Spleen (tissue), 7 donors: ENCODE measurements around the gene MLXIPL.

ENCODE experiments used
- CTCF ChIP-seq, 11 experiments: fragments of 200-600 bp in 7 of 11; fragments of 450-650 bp in 4 of 11; sonication (generic) in 4 of 11; IDR thresholded peaks in 8 of 11; conservative IDR thresholded peaks in 3 of 11; 1 replicate in 7 of 11; 2 replicates in 4 of 11; pipeline versions ENCODE4 v1.4.0 to v1.8.0; 2016 to 2021; ENCODE audit warnings: antibody characterized with exemption in 11 of 11, inconsistent platforms in 4 of 11, mild to moderate bottlenecking in 1 of 11
- POLR2A ChIP-seq, 3 donors: fragments of 450-650 bp; IDR thresholded peaks; one replicate each; pipeline ENCODE4 v1.5.1; 2017; ENCODE audit warnings: antibody characterized with exemption in 3 of 3, mild to moderate bottlenecking in 1 of 3
- POLR2AphosphoS5 ChIP-seq, 3 donors: sonication (generic); formaldehyde crosslinking; IDR thresholded peaks; one replicate each; pipeline ENCODE4 v1.5.1; 2017; ENCODE audit warnings: antibody characterized with exemption in 3 of 3
- donor health status: DM: no; HTN: no; CAD: no; lungs with moderate emphysema.
- donor health status: DM: no; HTN: no; CAD: no.
- donor health status: DM: no; HTN: no; CAD: no.

GRCh38 chr7:73668103-73668885, 44.0 kb upstream of the MLXIPL start:
- TF ChIP-seq CTCF (IDR thresholded peaks at IDR 0.05 in 8 of 11, conservative IDR thresholded peaks at IDR 0.05 in 3 of 11) (no peak), POLR2A (IDR thresholded peaks at IDR 0.05) (no peak), POLR2AphosphoS5 (IDR thresholded peaks at IDR 0.05) (no peak)
